Endothelial cell of umbilical vein (primary cell): ENCODE data around the gene FHDC1. TPM values are rescaled to one million over a fixed set of nuclear protein-coding genes. Genes with fewer than 3 reads are reported as not detected.

Experiments used
- BruUV-seq: library from RNA; stranded (reverse); fragments of 400-500 nt; replicated peaks from 2 replicates; lab custom pipeline; 2021; lab: Mats Ljungman, UMichigan
- CTCF ChIA-PET: fragments of 300-600, 350-600 bp; sonication (Branson Sonifier 250); formaldehyde crosslinking; loops from one replicate; lab custom pipeline; 2021; ENCODE audit warnings: antibody characterized with exemption, inconsistent platforms; lab: Charles Lee
- POLR2A ChIA-PET: fragments of 300-600, 350-600 bp; sonication (Branson Sonifier 250); formaldehyde crosslinking; loops from one replicate; lab custom pipeline; 2021; ENCODE audit warnings: antibody characterized with exemption, inconsistent platforms; lab: Charles Lee
- DNase-seq: peaks from one replicate; pipeline ENCODE4 v3.0.0-alpha.2; 2011; ENCODE audit warnings: low read depth, low spot score
- FAIRE-seq: peaks from 2 replicates; lab custom pipeline; 2011; peaks lifted over from hg19 to GRCh38; lab: Jason Lieb, UNC
- H2AFZ ChIP-seq: 2 replicates; pipeline ENCODE4 v1.6.0; 2012; ENCODE audit warnings: low read depth, low read length, control low read depth, inconsistent platforms
- H3K27ac ChIP-seq: 2 replicates; pipeline ENCODE4 v1.5.1; 2011; ENCODE audit warnings: low read depth, mild to moderate bottlenecking, control low read depth, low read length, moderate library complexity; ENCODE audit not compliant: insufficient read depth
- H3K27me3 ChIP-seq, 2 experiments: 2 replicates each; pipeline versions ENCODE4 v1.6.0 to v1.6.1; 2011; ENCODE audit warnings: low read length in 2 of 2, mixed read lengths in 1 of 2; ENCODE audit not compliant: control insufficient read depth in 2 of 2, insufficient read depth in 2 of 2
- H3K36me3 ChIP-seq, 2 experiments: 2 replicates in 1 of 2; 3 replicates in 1 of 2; pipeline ENCODE4 v1.5.1; 2011; ENCODE audit warnings: low read length in 2 of 2, mild to moderate bottlenecking in 1 of 2, moderate library complexity in 1 of 2; ENCODE audit not compliant: control insufficient read depth in 2 of 2, insufficient read depth in 2 of 2; ENCODE audit errors: extremely low read depth in 1 of 2
- H3K4me1 ChIP-seq: 3 replicates; pipeline ENCODE4 v1.5.1; 2011; ENCODE audit warnings: mild to moderate bottlenecking, low read length; ENCODE audit not compliant: control insufficient read depth, insufficient read depth; ENCODE audit errors: extremely low read depth
- H3K4me2 ChIP-seq: 2 replicates; pipeline ENCODE4 v1.6.1; 2011; ENCODE audit warnings: low read length, control low read depth, mixed read lengths; ENCODE audit not compliant: insufficient read depth
- H3K4me3 ChIP-seq, 3 experiments: fragments of 200-600 bp in 1 of 3; sonication (generic), shearing (Covaris generic) in 1 of 3; replicated peaks in 1 of 3; 2 replicates each; pipeline ENCODE4 v1.5.1; 2011 to 2016; ENCODE audit warnings: control low read depth in 3 of 3, low read length in 3 of 3, mild to moderate bottlenecking in 2 of 3, inconsistent platforms in 1 of 3, low read depth in 1 of 3, moderate library complexity in 1 of 3; ENCODE audit not compliant: insufficient read depth in 1 of 3
- H3K79me2 ChIP-seq: 2 replicates; pipeline ENCODE4 v1.6.0; 2012; ENCODE audit warnings: low read length, inconsistent platforms; ENCODE audit not compliant: control insufficient read depth, insufficient read depth
- H3K9ac ChIP-seq: replicated peaks from 2 replicates; pipeline ENCODE3; 2011; ENCODE audit warnings: low read length, control low read depth; ENCODE audit not compliant: insufficient read depth; ENCODE audit errors: extremely low read depth
- H3K9me1 ChIP-seq: replicated peaks from 3 replicates; pipeline ENCODE4 v1.6.0; 2011; ENCODE audit warnings: mild to moderate bottlenecking, low read length; ENCODE audit not compliant: control insufficient read depth, insufficient read depth; ENCODE audit errors: extremely low read depth
- H3K9me3 ChIP-seq: replicated peaks from 2 replicates; pipeline ENCODE4 v1.5.1; 2012; ENCODE audit warnings: low read length, inconsistent platforms; ENCODE audit not compliant: control insufficient read depth, insufficient read depth
- H4K20me1 ChIP-seq: replicated peaks from 2 replicates; pipeline ENCODE3; 2011; ENCODE audit warnings: mild to moderate bottlenecking, low read length; ENCODE audit not compliant: control insufficient read depth, insufficient read depth; ENCODE audit errors: extremely low read depth
- CTCF ChIP-seq, 2 donors: IDR thresholded peaks; 1 replicate in 1 of 2; 2 replicates in 1 of 2; pipeline ENCODE4 v1.5.1; 2011; ENCODE audit warnings: low read length in 2 of 2, mild to moderate bottlenecking in 2 of 2, moderate library complexity in 2 of 2, control low read depth in 1 of 2, inconsistent platforms in 1 of 2, low read depth in 1 of 2; ENCODE audit not compliant: insufficient read depth in 1 of 2; ENCODE audit errors: extremely low read depth in 1 of 2
- EZH2 ChIP-seq: IDR thresholded peaks from 2 replicates; pipeline ENCODE4 v1.6.1; 2012; ENCODE audit warnings: borderline replicate concordance, low read depth, mild to moderate bottlenecking, moderate library complexity, low read length, inconsistent platforms; ENCODE audit not compliant: severe bottlenecking
- FOS ChIP-seq: IDR thresholded peaks from 2 replicates; pipeline ENCODE4 v1.6.1; 2011; ENCODE audit warnings: mild to moderate bottlenecking, low read length, moderate library complexity, borderline replicate concordance; ENCODE audit not compliant: insufficient read depth
- GATA2 ChIP-seq: IDR thresholded peaks from 2 replicates; pipeline ENCODE4 v1.7.0; 2011; ENCODE audit warnings: low read depth, mild to moderate bottlenecking, moderate library complexity, mixed read lengths, low read length; ENCODE audit not compliant: insufficient read length, insufficient read depth
- JUN ChIP-seq: IDR thresholded peaks from 2 replicates; pipeline ENCODE4 v1.6.1; 2011; ENCODE audit warnings: borderline replicate concordance, low read depth; ENCODE audit not compliant: insufficient read length, insufficient read depth
- MAX ChIP-seq: IDR thresholded peaks from 2 replicates; pipeline ENCODE4 v1.6.1; 2011; ENCODE audit not compliant: insufficient read depth, insufficient read length
- MYC ChIP-seq: IDR thresholded peaks from one replicate; pipeline ENCODE4 v1.6.1; 2011; ENCODE audit warnings: mild to moderate bottlenecking, low read depth, low read length
- dilution Hi-C: fragments of 300-500 bp; cut with MboI; formaldehyde crosslinking; loops from one replicate; pipeline ENCODE4 v1.15.0; 2019; ENCODE audit warnings: low sequenced_read_pairs; ENCODE audit not compliant: extremely low pct_ligation_motif_present
- intact Hi-C: fragments of 100-400 bp; cut with micrococcal nuclease; formaldehyde crosslinking; loops from one replicate; pipeline ENCODE4 v1.10.0; 2022
- polyA plus RNA-seq, 4 experiments: library from polyadenylated mRNA; depleted of rRNA in 3 of 4; stranded (reverse) in 3 of 4; unstranded in 1 of 4; fragments of >200 nt; gene quantifications; 2 replicates each; pipeline versions ENCODE4 v1.2.1 to v1.2.3, GENCODE V29; 2011 to 2012; ENCODE audit warnings: missing spikeins in 1 of 4
- total RNA-seq: library from RNA; stranded (reverse); gene quantifications from 2 replicates; pipeline ENCODE4 v1.2.3, GENCODE V29; 2021

The FHDC1 gene
- total and polyA plus RNA-seq, 2 donors (not counting 3 experiments of a cell fraction or from before 2014, with no cell fraction given) = 0.03 to 0.18 TPM

- Histone ChIP-seq H3K9me3 (no peaks in the 10 kb centered on the region), H4K20me1 (no peaks in the 10 kb centered on the region), H3K4me1 (peaks cover 6% of the 10 kb centered on the region), H3K36me3 (no peaks in the 10 kb centered on the region), H3K9ac (no peak overlapping the region), H3K79me2 (no peaks in the 10 kb centered on the region), H3K4me3 (no peak overlapping the region), H2AFZ (no peak overlapping the region), H3K4me2 (no peak overlapping the region), H3K9me1 (peaks cover 3% of the 10 kb centered on the region), H3K27me3 (no peaks in the 10 kb centered on the region), H3K27ac (no peak overlapping the region)
- no peak for FAIRE-seq
- DNase-seq = no peak
- dilution Hi-C loops = no loop called here
- no TSS peak for BruUV-seq
- POLR2A ChIA-PET = no interaction called here
- CTCF ChIA-PET = interaction anchor here (0.7 kb wide), 1 partner anchor 9 kb away, joined by 3 read pairs; no protein-coding TSS in a partner anchor
- TF ChIP-seq JUN (no peak), CTCF (IDR thresholded peaks at IDR 0.05; ENCODE audit: extremely low read depth in 1 of 2, insufficient read depth in 1 of 2, low read depth in 1 of 2, low read length in 2 of 2) (no peak), MAX (no peak), EZH2 (no peak), MYC (no peak), FOS (no peak), GATA2 (no peak)
- intact Hi-C loops = no loop called here
These were observed 56.3 kb downstream of the FHDC1 start for GRCh38 chr4:152992466-152992865.
